ENCODE results near the gene TP53BP2. TPM values are rescaled to one million over a fixed set of nuclear protein-coding genes. Genes with fewer than 3 reads are reported as not detected.
"Not testable (repeated sequence)": the region's sequence is repeated elsewhere in the genome, so short reads cannot be mapped to it uniquely, and the experiment has no call there.

The TP53BP2 gene
- total and polyA plus RNA-seq, 3 experiments from 2014 or later: 16.5 to 59.6 (median 59.5) TPM

- Mint-ChIP-seq H3K27me3 (peaks cover 0 to 1% of the 10 kb centered on the region in 2 donors), H3K4me3 (peak overlapping the region in 2 of 7 donors; percentile 3 to 77), H3K9me3 (no peaks in the 10 kb centered on the region), H3K27ac (peak overlapping the region in 1 of 8 donors; percentile 86), H3K4me1 (peaks cover 20 to 32% (median 31%) of the 10 kb centered on the region in 3 donors), H3K36me3 (peaks cover 0 to 9% (median 0%) of the 10 kb centered on the region in 3 donors)
- no peaks in the 10 kb centered on the region for H3K9me3 ChIP-seq (ENCODE audit: low read length)
- H3K36me3 ChIP-seq (ENCODE audit: insufficient read depth, low read length): no peaks in the 10 kb centered on the region
- H3K4me1 ChIP-seq (ENCODE audit: insufficient read depth, low read length): peaks cover 20% of the 10 kb centered on the region
- DNase-seq: no peak
- H3K27me3 ChIP-seq (ENCODE audit: insufficient read depth, low read length, poor library complexity, severe bottlenecking): no peaks in the 10 kb centered on the region
- no peak overlapping the region for H3K4me3 ChIP-seq (ENCODE audit: low read length)
- ChIA-PET CTCF (no interaction called here), POLR2A (no interaction called here)
- no peak overlapping the region for H3K27ac ChIP-seq (ENCODE audit: low read depth, low read length)
These were observed 2.8 kb upstream of the TP53BP2 start for GRCh38 chr1:223848536-223848935.

GRCh38 chr1:223847781-223848345 lies 2.1 kb upstream of the TP53BP2 start:
- Mint-ChIP-seq H3K4me3 (peak overlapping the region in 5 of 7 donors; percentile 6 to 91 (median 46)), H3K36me3 (peaks cover 0 to 9% (median 0%) of the 10 kb centered on the region in 3 donors), H3K27me3 (peaks cover 0 to 1% of the 10 kb centered on the region in 2 donors), H3K4me1 (peaks cover 24 to 38% (median 38%) of the 10 kb centered on the region in 3 donors), H3K9me3 (no peaks in the 10 kb centered on the region), H3K27ac (peak overlapping the region in 5 of 8 donors; percentile 2 to 93 (median 43))
- Histone ChIP-seq H3K9me3 (ENCODE audit: low read length) (no peaks in the 10 kb centered on the region), H3K27me3 (ENCODE audit: insufficient read depth, low read length, poor library complexity, severe bottlenecking) (no peaks in the 10 kb centered on the region), H3K4me3 (ENCODE audit: low read length) (no peak overlapping the region), H3K4me1 (ENCODE audit: insufficient read depth, low read length) (peaks cover 27% of the 10 kb centered on the region), H3K27ac (ENCODE audit: low read depth, low read length) (peak overlapping the region; percentile 20), H3K36me3 (ENCODE audit: insufficient read depth, low read length) (no peaks in the 10 kb centered on the region)
- CTCF ChIA-PET: interaction anchor here (1.8 kb wide), 1 partner anchor 11 kb away, joined by 6 read pairs; no protein-coding TSS in a partner anchor
- POLR2A ChIA-PET: no interaction called here
- no peak for DNase-seq

GRCh38 chr1:223845037-223845809 lies 524 bp downstream of the TP53BP2 start:
- peaks cover 35 to 58% (median 48%) of the 10 kb centered on the region in 3 donors for H3K4me1 Mint-ChIP-seq
- peak overlapping the region; percentile 93 to 98 (median 94) for H3K4me3 Mint-ChIP-seq
- Histone ChIP-seq H3K27me3 (ENCODE audit: insufficient read depth, low read length, poor library complexity, severe bottlenecking) (no peaks in the 10 kb centered on the region), H3K27ac (ENCODE audit: low read depth, low read length) (peak overlapping the region; percentile 82), H3K9me3 (ENCODE audit: low read length) (no peaks in the 10 kb centered on the region), H3K4me1 (ENCODE audit: insufficient read depth, low read length) (peaks cover 43% of the 10 kb centered on the region), H3K36me3 (ENCODE audit: insufficient read depth, low read length) (no peaks in the 10 kb centered on the region), H3K4me3 (ENCODE audit: low read length) (peak overlapping the region; percentile 85)
- POLR2A ChIA-PET: interaction anchor here (0.6 to 2.3 kb wide), 10 partner anchors 10 to 337 kb away, joined by 3 to 12 read pairs (median 4); no protein-coding TSS in a partner anchor
- H3K27ac Mint-ChIP-seq: peak overlapping the region; percentile 94 to 99 (median 98)
- CTCF ChIA-PET: interaction anchor here (0.8 to 2.3 kb wide), 10 partner anchors 10 to 134 kb away, joined by 3 to 6 read pairs (median 4); partner anchors contain the start of gene CAPN2
- DNase-seq: peak; percentile 57 to 85 (median 73)
- no peaks in the 10 kb centered on the region for H3K9me3 Mint-ChIP-seq
- H3K36me3 Mint-ChIP-seq: peaks cover 0 to 9% (median 0%) of the 10 kb centered on the region in 3 donors
- H3K27me3 Mint-ChIP-seq: no peaks in the 10 kb centered on the region

DNA sequence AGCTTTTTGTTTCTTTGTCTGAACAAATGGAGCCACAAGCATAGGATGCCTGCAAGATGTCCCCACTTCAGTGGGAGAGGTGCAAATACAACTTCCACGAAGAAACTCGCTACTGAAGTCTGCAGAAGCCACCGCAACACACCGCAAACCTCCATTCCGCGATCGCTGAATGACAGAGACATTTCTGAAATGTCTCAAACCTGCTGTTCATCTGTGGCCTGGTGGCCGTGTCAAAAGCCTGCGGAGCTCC lies 1.0 kb downstream of the TP53BP2 start:
- ChIA-PET CTCF (interaction anchor here (0.8 to 2.3 kb wide), 7 partner anchors 9 to 41 kb away, joined by 3 to 6 read pairs (median 4); no protein-coding TSS in a partner anchor), POLR2A (interaction anchor here (1.2 to 2.3 kb wide), 3 partner anchors 9 to 33 kb away, joined by 4 to 12 read pairs (median 11); no protein-coding TSS in a partner anchor)
- Histone ChIP-seq H3K27me3 (ENCODE audit: insufficient read depth, low read length, poor library complexity, severe bottlenecking) (no peaks in the 10 kb centered on the region), H3K36me3 (ENCODE audit: insufficient read depth, low read length) (no peaks in the 10 kb centered on the region), H3K4me1 (ENCODE audit: insufficient read depth, low read length) (peaks cover 43% of the 10 kb centered on the region), H3K9me3 (ENCODE audit: low read length) (no peaks in the 10 kb centered on the region), H3K27ac (ENCODE audit: low read depth, low read length) (peak overlapping the region; percentile 82), H3K4me3 (ENCODE audit: low read length) (peak overlapping the region; percentile 85)
- Mint-ChIP-seq H3K4me1 (peaks cover 39 to 61% (median 52%) of the 10 kb centered on the region in 3 donors), H3K9me3 (no peaks in the 10 kb centered on the region), H3K27ac (peak overlapping the region; percentile 94 to 99 (median 98)), H3K27me3 (no peaks in the 10 kb centered on the region), H3K36me3 (peaks cover 0 to 9% (median 0%) of the 10 kb centered on the region in 3 donors), H3K4me3 (peak overlapping the region; percentile 93 to 98 (median 94))
- peak; percentile 25 to 74 (median 44) for DNase-seq

DNA sequence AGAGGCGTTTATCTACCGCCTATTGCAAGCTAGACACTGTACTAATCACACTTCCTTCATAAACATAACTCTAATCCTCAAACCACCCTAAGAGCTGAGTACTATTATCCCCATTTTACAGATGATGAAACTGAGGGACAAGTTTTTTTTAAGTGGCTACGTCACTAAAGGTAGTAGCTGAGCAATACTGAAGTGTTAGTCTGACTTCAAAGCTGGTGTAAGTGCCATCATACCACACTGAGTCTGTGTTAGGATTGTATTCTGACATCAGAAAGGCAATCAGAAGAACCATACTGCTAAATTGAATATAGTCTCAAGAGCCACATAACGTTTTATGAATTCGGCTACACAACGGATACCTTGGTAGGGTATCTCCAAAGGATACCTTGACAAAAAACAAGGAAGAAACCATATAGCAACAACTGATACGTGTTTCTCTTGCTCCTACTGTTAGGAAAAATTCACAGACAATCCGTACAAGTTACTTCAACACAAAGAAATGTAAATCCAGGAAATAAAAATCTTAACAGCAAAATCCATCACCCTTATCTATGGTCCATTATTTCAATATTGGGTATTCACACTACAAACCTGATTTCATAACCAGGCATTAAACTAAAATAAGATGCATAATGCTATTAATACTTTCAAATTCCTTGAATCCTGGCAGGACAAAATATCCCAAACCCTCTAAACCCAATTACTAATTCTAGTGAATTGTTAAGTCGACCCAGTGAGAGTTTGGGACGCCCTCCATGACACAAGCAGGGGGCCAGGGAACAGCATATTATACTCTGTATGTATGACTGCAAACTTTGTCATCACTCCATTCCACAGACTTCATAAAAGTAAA lies 1.6 kb downstream of the TP53BP2 start:
- Histone ChIP-seq H3K9me3 (ENCODE audit: low read length) (no peaks in the 10 kb centered on the region), H3K36me3 (ENCODE audit: insufficient read depth, low read length) (no peaks in the 10 kb centered on the region), H3K4me3 (ENCODE audit: low read length) (peak overlapping the region; percentile 85), H3K4me1 (ENCODE audit: insufficient read depth, low read length) (peaks cover 43% of the 10 kb centered on the region), H3K27ac (ENCODE audit: low read depth, low read length) (peak overlapping the region; percentile 82), H3K27me3 (ENCODE audit: insufficient read depth, low read length, poor library complexity, severe bottlenecking) (no peaks in the 10 kb centered on the region)
- CTCF ChIA-PET: interaction anchor here (0.8 to 2.3 kb wide), 6 partner anchors 8 to 32 kb away, joined by 3 to 6 read pairs (median 4); no protein-coding TSS in a partner anchor
- peak in 1 of 5 donors; percentile 26 for DNase-seq
- peaks cover 0 to 9% (median 0%) of the 10 kb centered on the region in 3 donors for H3K36me3 Mint-ChIP-seq
- H3K27me3 Mint-ChIP-seq: no peaks in the 10 kb centered on the region
- H3K27ac Mint-ChIP-seq: peak overlapping the region; percentile 94 to 99 (median 98)
- H3K9me3 Mint-ChIP-seq: no peaks in the 10 kb centered on the region
- POLR2A ChIA-PET: interaction anchor here (1.2 to 2.0 kb wide), 2 partner anchors 8 to 33 kb away, joined by 4 to 12 read pairs; no protein-coding TSS in a partner anchor
- H3K4me3 Mint-ChIP-seq: peak overlapping the region; percentile 93 to 98 (median 94)
- peaks cover 39 to 61% (median 53%) of the 10 kb centered on the region in 3 donors for H3K4me1 Mint-ChIP-seq

- H3K27me3 Mint-ChIP-seq: no peaks in the 10 kb centered on the region
- H3K27ac Mint-ChIP-seq: peak overlapping the region in 6 of 8 donors; percentile 4 to 79 (median 32)
- no peaks in the 10 kb centered on the region for H3K9me3 ChIP-seq (ENCODE audit: low read length)
- H3K36me3 Mint-ChIP-seq: peaks cover 0 to 9% (median 0%) of the 10 kb centered on the region in 3 donors
- ChIA-PET POLR2A (interaction anchor here (0.7 kb wide), 1 partner anchor 70 kb away, joined by 5 read pairs; no protein-coding TSS in a partner anchor), CTCF (interaction anchor here (1.5 to 1.9 kb wide), 2 partner anchors 17 to 31 kb away, joined by 4 to 8 read pairs; no protein-coding TSS in a partner anchor)
- no peaks in the 10 kb centered on the region for H3K27me3 ChIP-seq (ENCODE audit: insufficient read depth, low read length, poor library complexity, severe bottlenecking)
- H3K4me3 ChIP-seq (ENCODE audit: low read length): no peak overlapping the region
- no peaks in the 10 kb centered on the region for H3K36me3 ChIP-seq (ENCODE audit: insufficient read depth, low read length)
- peaks cover 56% of the 10 kb centered on the region for H3K4me1 ChIP-seq (ENCODE audit: insufficient read depth, low read length)
- DNase-seq: no peak
- no peaks in the 10 kb centered on the region for H3K9me3 Mint-ChIP-seq
- peaks cover 53 to 63% (median 58%) of the 10 kb centered on the region in 3 donors for H3K4me1 Mint-ChIP-seq
- H3K27ac ChIP-seq (ENCODE audit: low read depth, low read length): no peak overlapping the region
- peak overlapping the region; percentile 3 to 68 (median 36) for H3K4me3 Mint-ChIP-seq
These were observed 3.0 kb downstream of the TP53BP2 start for GRCh38 chr1:223842784-223843183.

DNA sequence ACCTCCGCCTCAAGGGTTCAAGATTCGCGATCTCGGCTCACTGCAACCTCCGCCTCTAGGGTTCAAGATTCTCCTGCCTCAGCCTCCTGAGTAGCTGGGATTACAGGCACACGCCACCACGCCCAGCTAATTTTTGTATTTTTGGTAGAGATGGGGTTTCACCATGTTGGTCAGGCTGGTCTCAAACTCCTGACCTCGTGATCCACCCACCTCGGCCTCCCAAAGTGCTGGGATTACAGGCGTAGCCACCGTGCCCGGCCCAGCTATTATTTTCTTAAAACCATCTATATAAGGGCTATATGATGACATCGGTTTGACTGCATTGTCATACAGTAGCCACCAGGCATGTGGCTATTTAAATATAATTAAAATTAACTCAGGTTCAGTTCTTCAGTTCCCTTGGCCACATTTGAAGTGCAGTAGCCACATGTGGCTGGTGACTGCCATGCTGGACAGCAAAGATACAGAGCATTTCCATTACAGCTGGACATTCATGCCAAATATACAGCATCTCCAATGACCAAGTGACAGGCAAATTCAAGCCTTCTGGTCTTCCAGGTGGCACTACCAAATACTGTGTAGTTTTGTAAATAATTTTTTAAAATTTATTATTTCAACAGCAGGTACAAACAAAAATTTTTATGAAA lies 3.6 kb downstream of the TP53BP2 start:
- not testable (repeated sequence) for H3K27ac ChIP-seq (ENCODE audit: low read depth, low read length); H3K4me3 ChIP-seq (ENCODE audit: low read length); H3K4me3 Mint-ChIP-seq; DNase-seq; H3K27me3 Mint-ChIP-seq; H3K27me3 ChIP-seq (ENCODE audit: insufficient read depth, low read length, poor library complexity, severe bottlenecking); H3K9me3 ChIP-seq (ENCODE audit: low read length); H3K9me3 Mint-ChIP-seq; H3K36me3 ChIP-seq (ENCODE audit: insufficient read depth, low read length); H3K36me3 Mint-ChIP-seq
- Mint-ChIP-seq H3K4me1 (peaks cover 53 to 65% (median 55%) of the 10 kb centered on the region in 3 donors), H3K27ac (peak overlapping the region in 1 of 8 donors; percentile 4)
- ChIA-PET POLR2A (interaction anchor here (0.7 to 1.0 kb wide), 2 partner anchors 13 to 69 kb away, joined by 3 to 5 read pairs; no protein-coding TSS in a partner anchor), CTCF (interaction anchor here (0.8 to 1.9 kb wide), 5 partner anchors 13 to 93 kb away, joined by 3 to 8 read pairs (median 4); no protein-coding TSS in a partner anchor)
- peaks cover 61% of the 10 kb centered on the region for H3K4me1 ChIP-seq (ENCODE audit: insufficient read depth, low read length)

Measured in CD8-positive, alpha-beta memory T cell (primary cell).